GM18868 (cell line): Measurements from ENCODE around the gene AIF1L.
"Not testable (repeated sequence)": the region's sequence is repeated elsewhere in the genome, so short reads cannot be mapped to it uniquely, and the experiment has no call there.

Experiments used
- ATAC-seq: cut with Tn5 transposase; IDR thresholded peaks from one replicate; pipeline ENCODE4 v1.9.1; 2021; ENCODE audit warnings: mild to moderate bottlenecking, moderate library complexity; ENCODE audit not compliant: unreplicated experiment

AIF1L gene

GRCh38 chr9:131117762-131118145, 21.4 kb downstream of the AIF1L start:
- no peak for ATAC-seq

GRCh38 chr9:131119600-131119999, 23.3 kb downstream of the AIF1L start:
- no peak for ATAC-seq

GRCh38 chr9:131120620-131121228, 24.4 kb downstream of the AIF1L start:
- ATAC-seq, result no peak

- ATAC-seq, result no peak
Measured at GRCh38 chr9:131121346-131121745, 25.0 kb downstream of the AIF1L start.

GRCh38 chr9:131122158-131122557, 25.8 kb downstream of the AIF1L start:
- ATAC-seq, result no peak

- no peak for ATAC-seq
Measured at GRCh38 chr9:131125038-131125287, 28.6 kb downstream of the AIF1L start.

- peak; percentile 96 for ATAC-seq
Measured at GRCh38 chr9:131125288-131126058, 29.1 kb downstream of the AIF1L start, which contains the start of gene NUP214. Gene NUP214, plus strand, starts transcription at chr9:131125586. Its CDS starts 119 bp downstream, at chr9:131125705.

- no peak for ATAC-seq
Measured at GRCh38 chr9:131126059-131126426, 29.7 kb downstream of the AIF1L start.

GRCh38 chr9:131129183-131129582, 32.9 kb downstream of the AIF1L start:
- ATAC-seq, result no peak

- no peak for ATAC-seq
Measured at GRCh38 chr9:131138676-131139075, 42.3 kb downstream of the AIF1L start.

GRCh38 chr9:131140112-131140511, 43.8 kb downstream of the AIF1L start:
- no peak for ATAC-seq

- no peak for ATAC-seq
Measured at GRCh38 chr9:131140550-131140949, 44.2 kb downstream of the AIF1L start.

GRCh38 chr9:131142160-131142559, 45.8 kb downstream of the AIF1L start:
- no peak for ATAC-seq

- ATAC-seq, result no peak
Measured at GRCh38 chr9:131144201-131144600, 47.9 kb downstream of the AIF1L start.

GRCh38 chr9:131145245-131145644, 48.9 kb downstream of the AIF1L start:
- ATAC-seq, result no peak

GRCh38 chr9:131146186-131146585, 49.9 kb downstream of the AIF1L start:
- no peak for ATAC-seq

- no peak for ATAC-seq
Measured at GRCh38 chr9:131148276-131148675, 51.9 kb downstream of the AIF1L start.

GRCh38 chr9:131148966-131149687, 52.8 kb downstream of the AIF1L start:
- no peak for ATAC-seq

- ATAC-seq, result no peak
Measured at GRCh38 chr9:131149688-131150053, 53.3 kb downstream of the AIF1L start.

GRCh38 chr9:131153595-131153994, 57.3 kb downstream of the AIF1L start:
- no peak for ATAC-seq

- not testable (repeated sequence) for ATAC-seq
Measured at GRCh38 chr9:131158673-131159072, 62.3 kb downstream of the AIF1L start.

GRCh38 chr9:131160416-131161112, 64.2 kb downstream of the AIF1L start:
- no peak for ATAC-seq
